Right atrium auricular region (tissue), 2 donors: ENCODE results near the gene PIK3R1. TPM values are rescaled to one million over a fixed set of nuclear protein-coding genes. Genes with fewer than 3 reads are reported as not detected.

Experiments
- DNase-seq: peaks from one replicate; pipeline ENCODE4 v3.0.0-alpha.2; 2019; ENCODE audit warnings: low spot score
- H3K27ac ChIP-seq, 2 donors: fragments of 200-600 bp; sonication (generic); 1 replicate in 1 of 2; 2 replicates in 1 of 2; pipeline ENCODE4 v1.5.1; 2016 to 2019
- H3K27me3 ChIP-seq, 2 donors: fragments of 200-600 bp; sonication (generic); one replicate each; pipeline versions ENCODE4 v1.5.1 to v1.6.0; 2017 to 2019
- H3K36me3 ChIP-seq: fragments of 200-600 bp; sonication (generic); one replicate; pipeline ENCODE4 v1.5.1; 2016
- H3K4me1 ChIP-seq, 2 donors: fragments of 200-600 bp; sonication (generic); one replicate each; pipeline versions ENCODE4 v1.5.1 to v1.6.0; 2017 to 2019
- H3K4me3 ChIP-seq, 2 donors: fragments of 200-600 bp; sonication (generic); 1 replicate in 1 of 2; 2 replicates in 1 of 2; pipeline ENCODE4 v1.5.1; 2017 to 2019; ENCODE audit warnings: mild to moderate bottlenecking in 1 of 2, moderate library complexity in 1 of 2
- H3K9me3 ChIP-seq, 2 donors: fragments of 200-600 bp; sonication (generic); one replicate each; pipeline ENCODE4 v1.5.1; 2019
- CTCF ChIP-seq, 2 donors: fragments of 200-600 bp; sonication (generic); IDR thresholded peaks; one replicate each; pipeline ENCODE4 v1.5.1; 2019; ENCODE audit warnings: antibody characterized with exemption in 2 of 2
- total RNA-seq, 2 donors: library from RNA; depleted of rRNA; stranded (reverse); fragments of >200 nt; gene quantifications; one replicate each; pipeline ENCODE4 v1.1.0, GENCODE V29; 2016

Gene PIK3R1
- total RNA-seq, 2 donors from 2014 or later = 87.0 to 91.1 TPM

- no peak for DNase-seq
- Histone ChIP-seq H3K36me3 (no peaks in the 10 kb centered on the region), H3K9me3 (no peaks in the 10 kb centered on the region), H3K27me3 (no peaks in the 10 kb centered on the region), H3K4me3 (no peak overlapping the region), H3K27ac (peak overlapping the region; percentile 58 to 67), H3K4me1 (peaks cover 0 to 80% of the 10 kb centered on the region in 2 donors)
- TF ChIP-seq CTCF (IDR thresholded peaks at IDR 0.05) = no peak
Observed at GRCh38 chr5:68240771-68241170, 25.2 kb downstream of the PIK3R1 start.

- no peaks in the 10 kb centered on the region for H3K27me3 ChIP-seq
- peak overlapping the region; percentile 44 to 49 for H3K27ac ChIP-seq
- no peaks in the 10 kb centered on the region for H3K36me3 ChIP-seq
- TF ChIP-seq CTCF (IDR thresholded peaks at IDR 0.05) = no peak
- H3K4me1 ChIP-seq = peaks cover 0 to 67% of the 10 kb centered on the region in 2 donors
- no peak overlapping the region for H3K4me3 ChIP-seq
- no peaks in the 10 kb centered on the region for H3K9me3 ChIP-seq
- DNase-seq = no peak
Observed at GRCh38 chr5:68242743-68243142, 27.2 kb downstream of the PIK3R1 start.

GRCh38 chr5:68243251-68243650 is 27.7 kb downstream of the PIK3R1 start:
- no peaks in the 10 kb centered on the region for H3K9me3 ChIP-seq
- H3K36me3 ChIP-seq = no peaks in the 10 kb centered on the region
- no peak for TF ChIP-seq CTCF (IDR thresholded peaks at IDR 0.05)
- peaks cover 0 to 66% of the 10 kb centered on the region in 2 donors for H3K4me1 ChIP-seq
- H3K27me3 ChIP-seq = no peaks in the 10 kb centered on the region
- peak overlapping the region; percentile 44 to 49 for H3K27ac ChIP-seq
- no peak for DNase-seq
- H3K4me3 ChIP-seq = no peak overlapping the region

- no peak for DNase-seq
- Histone ChIP-seq H3K27ac (peak overlapping the region; percentile 44 to 49), H3K9me3 (no peaks in the 10 kb centered on the region), H3K27me3 (no peaks in the 10 kb centered on the region), H3K4me3 (no peak overlapping the region), H3K4me1 (peaks cover 0 to 65% of the 10 kb centered on the region in 2 donors), H3K36me3 (no peaks in the 10 kb centered on the region)
- TF ChIP-seq CTCF (IDR thresholded peaks at IDR 0.05) = no peak
Observed at GRCh38 chr5:68243681-68244080, 28.1 kb downstream of the PIK3R1 start.

GRCh38 chr5:68245319-68245718 is 29.8 kb downstream of the PIK3R1 start:
- TF ChIP-seq CTCF (IDR thresholded peaks at IDR 0.05) = no peak
- no peaks in the 10 kb centered on the region for H3K36me3 ChIP-seq
- no peaks in the 10 kb centered on the region for H3K9me3 ChIP-seq
- H3K4me1 ChIP-seq = peaks cover 0 to 65% of the 10 kb centered on the region in 2 donors
- no peak overlapping the region for H3K27ac ChIP-seq
- DNase-seq = no peak
- H3K4me3 ChIP-seq = no peak overlapping the region
- no peaks in the 10 kb centered on the region for H3K27me3 ChIP-seq

- peaks cover 0 to 76% of the 10 kb centered on the region in 2 donors for H3K4me1 ChIP-seq
Observed at GRCh38 chr5:68246802-68247201, 31.2 kb downstream of the PIK3R1 start.

More at GRCh38 chr5:68246802-68247201, 31.2 kb downstream of the PIK3R1 start:
- H3K36me3 ChIP-seq = no peaks in the 10 kb centered on the region
- H3K27ac ChIP-seq = no peak overlapping the region
- TF ChIP-seq CTCF (IDR thresholded peaks at IDR 0.05) = peak in 1 of 2 donors; percentile 15
- H3K4me3 ChIP-seq = no peak overlapping the region
- no peak for DNase-seq
- no peaks in the 10 kb centered on the region for H3K9me3 ChIP-seq
- H3K27me3 ChIP-seq = no peaks in the 10 kb centered on the region
